Neural progenitor cell (in vitro differentiated cells): ENCODE measurements around the gene TNRC6C.

Experiments
- CTCF ChIP-seq: fragments of 200-600 bp; sonication (generic); IDR thresholded peaks from 2 replicates; pipeline ENCODE4 v1.5.1; 2017; ENCODE audit warnings: antibody characterized with exemption, mild to moderate bottlenecking
- EZH2phosphoT487 ChIP-seq: fragments of 200-600 bp; sonication (generic); IDR thresholded peaks from 2 replicates; pipeline ENCODE4 v1.6.1; 2017; ENCODE audit warnings: antibody characterized with exemption

GRCh38 chr17:78141437-78142118 is 183.1 kb downstream of the TNRC6C start:
- TF ChIP-seq EZH2phosphoT487 (no peak), CTCF (no peak)
